WI38 (cell line): Measurements from ENCODE around the gene C2CD4C.
"Not testable (repeated sequence)": the region's sequence is repeated elsewhere in the genome, so short reads cannot be mapped to it uniquely, and the experiment has no call there.

Experiments used
- H3K4me3 ChIP-seq: 2 replicates; pipeline ENCODE4 v1.5.1; 2011; ENCODE audit warnings: low read depth, mild to moderate bottlenecking, control low read depth, low read length
- TF ChIP-seq, protein P1 (sequence below): IDR thresholded peaks from 2 replicates; pipeline ENCODE4 v1.5.1; 2012; ENCODE audit warnings: low read depth, mild to moderate bottlenecking, control low read depth, low read length

C2CD4C gene

GRCh38 chr19:453606-454005 is 44.7 kb upstream of the C2CD4C start:
- H3K4me3 ChIP-seq: no peak overlapping the region
- TF ChIP-seq, protein P1, sequence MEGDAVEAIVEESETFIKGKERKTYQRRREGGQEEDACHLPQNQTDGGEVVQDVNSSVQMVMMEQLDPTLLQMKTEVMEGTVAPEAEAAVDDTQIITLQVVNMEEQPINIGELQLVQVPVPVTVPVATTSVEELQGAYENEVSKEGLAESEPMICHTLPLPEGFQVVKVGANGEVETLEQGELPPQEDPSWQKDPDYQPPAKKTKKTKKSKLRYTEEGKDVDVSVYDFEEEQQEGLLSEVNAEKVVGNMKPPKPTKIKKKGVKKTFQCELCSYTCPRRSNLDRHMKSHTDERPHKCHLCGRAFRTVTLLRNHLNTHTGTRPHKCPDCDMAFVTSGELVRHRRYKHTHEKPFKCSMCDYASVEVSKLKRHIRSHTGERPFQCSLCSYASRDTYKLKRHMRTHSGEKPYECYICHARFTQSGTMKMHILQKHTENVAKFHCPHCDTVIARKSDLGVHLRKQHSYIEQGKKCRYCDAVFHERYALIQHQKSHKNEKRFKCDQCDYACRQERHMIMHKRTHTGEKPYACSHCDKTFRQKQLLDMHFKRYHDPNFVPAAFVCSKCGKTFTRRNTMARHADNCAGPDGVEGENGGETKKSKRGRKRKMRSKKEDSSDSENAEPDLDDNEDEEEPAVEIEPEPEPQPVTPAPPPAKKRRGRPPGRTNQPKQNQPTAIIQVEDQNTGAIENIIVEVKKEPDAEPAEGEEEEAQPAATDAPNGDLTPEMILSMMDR: no peak

DNA sequence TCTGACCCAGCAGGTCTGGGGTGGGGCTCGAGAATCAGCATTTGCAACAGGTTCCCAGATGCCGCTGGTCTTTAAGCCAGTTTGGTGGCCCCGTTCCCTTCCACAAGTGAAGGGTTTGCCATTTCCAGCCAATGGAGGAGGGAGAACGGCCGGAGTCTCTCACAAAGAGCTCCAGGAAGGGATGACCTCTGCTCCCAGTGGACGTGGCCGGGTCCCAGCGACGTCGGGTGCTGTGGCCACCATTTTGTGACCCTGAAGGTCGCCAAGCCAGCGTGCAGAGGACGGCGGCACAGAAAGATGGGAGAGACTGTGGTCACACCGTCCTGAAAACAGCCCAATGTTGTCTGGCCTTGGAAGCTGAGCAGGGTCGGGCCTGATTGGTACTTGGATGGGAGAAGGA is 43.9 kb upstream of the C2CD4C start:
- TF ChIP-seq, protein P1: no peak

GRCh38 chr19:450912-451481 is 42.0 kb upstream of the C2CD4C start:
- not testable (repeated sequence) for H3K4me3 ChIP-seq

More for the DNA sequence above, 43.9 kb upstream of the C2CD4C start:
- no peak overlapping the region for H3K4me3 ChIP-seq

- no peak overlapping the region for H3K4me3 ChIP-seq
- TF ChIP-seq, protein P1: no peak
These were observed 41.0 kb upstream of the C2CD4C start for GRCh38 chr19:449916-450315.

DNA sequence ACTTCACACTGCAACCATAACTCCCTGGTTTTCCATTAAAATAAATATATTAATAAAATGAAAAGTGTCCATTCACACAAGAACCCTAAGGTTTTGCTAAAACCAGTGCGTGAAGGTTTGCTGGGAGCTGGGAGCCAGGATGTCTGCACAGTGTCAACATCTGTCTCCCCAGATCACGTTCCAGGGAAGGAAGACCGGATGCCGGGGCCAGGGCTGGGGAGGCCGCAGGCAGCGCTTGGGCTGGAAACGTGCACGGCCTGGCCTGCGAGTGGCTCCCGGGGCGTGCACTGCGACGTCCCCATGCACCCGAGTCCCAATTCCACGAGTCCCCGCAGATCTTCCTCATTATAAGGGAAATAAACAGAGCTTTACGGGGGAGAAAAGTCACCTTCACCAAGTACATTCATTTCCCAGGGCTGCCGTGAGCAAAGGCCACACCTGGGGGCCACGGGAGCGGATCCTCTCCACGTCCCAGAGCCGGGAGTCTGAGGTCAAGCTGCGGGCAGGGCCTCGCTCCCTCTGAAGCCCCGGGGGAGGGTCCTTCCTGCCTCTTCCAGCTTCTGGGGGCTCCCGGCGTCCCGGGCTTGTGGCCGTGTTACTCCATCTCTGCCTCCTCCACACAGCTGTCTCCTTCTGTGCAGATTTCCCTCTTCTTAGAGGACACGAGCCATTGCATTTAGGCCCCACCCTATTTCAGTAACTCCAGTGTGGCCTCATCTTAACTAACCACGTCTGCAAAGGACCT is 39.0 kb upstream of the C2CD4C start:
- TF ChIP-seq, protein P1: no peak
- H3K4me3 ChIP-seq: no peak overlapping the region

DNA sequence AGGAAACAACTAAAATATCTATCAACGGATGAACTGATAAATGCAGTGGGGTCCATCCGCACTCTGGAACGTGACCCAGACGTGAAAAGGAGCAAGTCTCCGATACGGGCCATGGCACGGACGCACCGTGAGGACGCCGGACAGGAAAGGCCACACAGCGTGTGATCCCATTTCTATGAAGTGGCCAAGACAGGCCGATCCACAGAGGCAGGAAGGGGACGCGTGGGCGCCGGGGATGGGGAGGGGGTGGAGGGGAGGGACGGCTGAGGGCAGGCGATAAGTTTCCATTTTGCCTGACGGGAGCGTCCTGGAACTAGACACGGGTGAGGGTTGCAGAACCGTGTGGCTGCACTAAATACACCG is 38.1 kb upstream of the C2CD4C start:
- TF ChIP-seq, protein P1: no peak
- no peak overlapping the region for H3K4me3 ChIP-seq

GRCh38 chr19:444677-445210 is 35.8 kb upstream of the C2CD4C start:
- H3K4me3 ChIP-seq: no peak overlapping the region
- TF ChIP-seq, protein P1: no peak
